ENCODE measurements around the gene FGF6. TPM values are rescaled to one million over a fixed set of nuclear protein-coding genes. Genes with fewer than 3 reads are reported as not detected.
"Not testable (repeated sequence)": the region's sequence is repeated elsewhere in the genome, so short reads cannot be mapped to it uniquely, and the experiment has no call there.

The FGF6 gene, protein sequence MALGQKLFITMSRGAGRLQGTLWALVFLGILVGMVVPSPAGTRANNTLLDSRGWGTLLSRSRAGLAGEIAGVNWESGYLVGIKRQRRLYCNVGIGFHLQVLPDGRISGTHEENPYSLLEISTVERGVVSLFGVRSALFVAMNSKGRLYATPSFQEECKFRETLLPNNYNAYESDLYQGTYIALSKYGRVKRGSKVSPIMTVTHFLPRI
- not detected for total RNA-seq
- long read RNA-seq, result 0 reads

DNA sequence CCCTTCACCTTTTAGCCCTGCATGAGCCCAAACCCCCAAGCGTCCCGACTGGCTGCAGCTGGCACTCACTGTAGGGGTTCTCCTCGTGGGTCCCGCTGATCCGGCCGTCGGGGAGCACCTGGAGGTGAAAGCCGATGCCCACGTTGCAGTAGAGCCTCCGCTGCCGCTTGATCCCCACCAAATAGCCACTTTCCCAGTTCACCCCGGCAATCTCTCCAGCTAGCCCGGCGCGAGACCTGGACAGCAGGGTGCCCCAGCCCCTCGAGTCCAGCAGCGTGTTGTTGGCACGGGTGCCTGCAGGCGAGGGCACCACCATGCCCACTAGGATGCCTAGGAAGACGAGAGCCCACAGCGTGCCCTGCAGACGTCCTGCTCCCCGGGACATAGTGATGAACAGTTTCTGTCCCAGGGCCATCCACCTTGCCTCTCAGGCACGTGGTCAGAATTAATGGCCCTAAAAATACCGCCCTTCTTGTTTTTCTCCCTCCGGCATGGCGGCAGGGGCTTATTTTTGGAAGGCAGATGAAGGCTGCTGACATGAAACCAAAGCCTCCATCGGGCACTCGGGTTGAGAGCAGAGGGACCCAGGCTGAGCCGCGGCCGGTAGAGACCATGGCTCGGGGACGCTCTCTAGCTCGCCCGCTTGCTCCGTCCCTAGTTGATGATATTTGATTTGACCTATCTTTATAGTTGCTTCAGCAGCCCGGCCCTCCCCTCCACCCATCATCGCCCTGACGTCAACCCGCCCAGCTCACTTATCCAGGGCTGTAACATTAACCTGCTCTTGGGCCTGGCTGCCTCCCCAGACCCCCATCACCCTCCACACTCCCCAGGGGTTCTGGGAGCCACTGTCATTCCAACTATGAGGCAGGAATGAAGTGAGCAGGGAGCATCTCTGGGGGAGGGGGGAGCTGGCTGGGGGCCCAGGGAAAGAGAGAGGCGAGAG is at the start of gene FGF6:
Gene FGF6, minus strand, starts transcription at position 660 of the 946 bp plus-strand sequence. Its CDS starts 245 bp downstream, at position 415.
- intact Hi-C loops (cut with DNase I), result no loop called here
- DNase-seq (ENCODE audit: missing footprints), result no peak
- ATAC-seq, result no peak

DNA sequence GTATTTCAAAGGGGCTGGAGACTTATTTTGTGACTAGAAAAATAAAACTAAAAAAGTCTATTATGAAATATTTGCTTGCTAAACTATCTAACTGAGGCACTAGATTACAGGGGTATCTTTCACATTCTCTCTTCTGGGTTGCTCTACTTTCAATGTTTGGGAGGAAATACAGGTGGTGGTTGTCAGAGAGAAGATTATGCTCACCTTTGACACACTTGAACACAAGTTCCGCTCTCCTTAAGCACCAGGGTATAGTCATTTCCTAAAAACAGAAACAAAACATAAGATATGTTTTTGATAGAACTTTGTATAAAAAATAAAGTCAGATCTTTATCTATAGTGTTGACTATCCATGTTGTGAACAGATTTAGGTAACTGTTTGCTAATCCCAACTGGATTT is 45.4 kb upstream of the FGF6 start:
- no peak for DNase-seq (ENCODE audit: missing footprints)
- intact Hi-C loops (cut with DNase I), result no loop called here
- ATAC-seq, result no peak

DNA sequence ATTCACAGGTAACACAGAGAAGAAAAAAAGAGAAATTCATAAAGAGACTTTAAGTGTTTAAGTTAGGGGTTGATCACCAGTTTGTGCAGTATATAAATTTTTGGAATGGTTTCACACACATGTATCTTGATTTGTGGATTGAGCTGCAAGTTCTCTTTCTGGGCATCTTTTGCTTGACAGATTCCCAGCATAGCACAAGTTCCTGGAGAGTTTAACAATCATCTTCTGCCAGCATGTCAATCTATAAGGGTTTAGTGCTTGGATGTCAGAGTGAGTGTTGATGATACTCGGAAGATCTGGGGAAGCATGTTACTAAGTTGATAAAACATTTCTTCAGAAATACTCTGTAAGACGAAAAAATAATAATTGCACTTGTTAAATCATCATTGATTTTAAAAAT is 43.9 kb upstream of the FGF6 start:
- ATAC-seq (no peak), DNase-seq (ENCODE audit: missing footprints) (no peak)
- intact Hi-C loops (cut with DNase I), result no loop called here

DNA sequence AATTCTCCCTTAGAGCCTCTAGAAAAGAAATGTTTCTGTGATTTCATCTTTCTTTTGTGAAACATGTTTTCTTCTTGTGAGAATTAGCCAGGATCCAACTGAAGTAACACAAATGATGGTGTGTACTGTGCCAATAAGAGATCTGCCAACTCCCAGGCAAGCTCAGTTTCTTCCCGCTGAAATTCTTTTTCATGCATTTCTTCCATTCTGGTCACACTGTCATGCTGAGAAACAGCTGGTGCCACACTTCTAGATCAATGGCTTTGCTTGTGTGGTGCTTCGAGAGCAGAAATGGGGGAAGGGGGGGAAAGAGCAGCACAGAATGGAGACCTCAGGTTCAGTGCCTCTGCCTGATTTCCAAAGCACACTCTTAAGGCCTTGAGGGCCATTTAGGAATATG is 41.4 kb upstream of the FGF6 start:
- ATAC-seq (no peak), DNase-seq (ENCODE audit: missing footprints) (no peak)
- intact Hi-C loops (cut with DNase I), result no loop called here

DNA sequence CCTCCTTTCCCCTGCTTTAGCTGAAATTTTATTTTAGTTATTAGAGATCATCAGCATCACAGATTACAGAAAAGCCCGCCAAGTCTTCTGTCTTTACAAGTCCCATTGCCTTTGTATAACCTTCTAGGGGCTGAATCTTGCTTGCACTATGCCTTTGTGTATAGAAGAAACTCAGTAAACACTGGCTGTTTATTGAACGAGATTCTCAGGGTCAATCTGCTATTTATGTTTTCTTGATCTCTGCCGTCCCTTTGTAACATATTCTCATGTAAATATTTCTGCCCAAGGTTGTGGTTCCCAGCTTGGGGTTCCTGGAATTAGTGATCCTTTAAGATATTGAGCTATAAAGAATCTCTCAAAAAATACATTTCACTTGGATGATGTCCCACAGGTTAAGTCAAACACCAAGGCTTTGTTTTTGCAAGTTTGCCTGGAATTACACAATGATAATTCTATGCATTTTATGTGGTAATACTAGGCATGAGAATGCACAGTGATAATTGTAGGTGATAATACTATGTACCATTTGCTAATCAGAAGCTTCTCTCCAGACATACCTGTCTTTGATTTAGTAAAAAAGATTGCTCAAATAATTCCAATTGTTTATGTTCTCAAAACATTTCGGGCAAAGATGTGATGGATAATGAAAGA is 40.6 kb upstream of the FGF6 start:
- DNase-seq (ENCODE audit: missing footprints) (no peak), ATAC-seq (no peak)
- intact Hi-C loops (cut with DNase I), result no loop called here

DNA sequence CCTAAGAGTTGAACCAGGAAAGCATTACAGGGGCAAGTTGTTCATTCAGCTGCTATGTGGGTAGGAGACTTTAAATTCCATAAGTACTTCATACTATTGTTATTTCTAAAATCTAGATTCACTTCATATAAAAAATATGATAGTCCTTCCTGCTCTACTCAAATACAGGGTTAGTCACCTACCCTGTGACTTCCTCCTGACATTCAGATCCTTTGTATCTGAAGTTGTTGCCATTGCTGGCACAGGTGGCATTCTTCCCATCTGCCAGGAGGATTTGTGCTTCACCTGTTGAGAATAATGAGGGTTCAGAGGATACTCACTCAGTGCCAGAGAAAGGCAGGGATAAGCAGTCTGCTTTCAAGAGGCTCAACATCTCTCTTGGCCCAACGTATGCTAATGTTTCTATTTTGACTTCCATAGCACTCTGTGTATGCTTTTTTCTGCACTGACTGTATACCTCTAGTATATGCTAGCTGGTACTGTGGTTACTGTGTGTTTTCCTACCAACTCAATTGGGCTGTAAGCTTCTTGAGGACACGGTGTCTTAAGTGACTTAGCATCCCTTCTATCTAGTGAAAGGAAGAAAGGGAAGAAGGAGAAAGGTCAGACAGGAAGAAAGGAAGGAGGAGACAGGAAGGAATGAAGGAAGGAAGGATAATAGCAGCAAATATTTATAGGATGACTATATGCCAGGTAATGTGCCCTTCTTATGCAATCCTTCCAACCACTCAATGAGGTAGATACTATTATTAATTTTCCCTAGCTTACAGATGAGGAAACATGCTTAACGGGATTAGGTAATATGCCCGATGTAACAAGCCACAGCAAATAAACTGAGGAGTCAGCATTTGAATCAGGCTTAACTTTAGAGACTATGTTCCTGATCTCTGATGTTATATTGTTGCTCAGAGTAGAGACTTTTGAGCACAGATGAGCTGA is 38.5 kb upstream of the FGF6 start:
- DNase-seq (ENCODE audit: missing footprints) (no peak), ATAC-seq (no peak)
- intact Hi-C loops (cut with DNase I), result no loop called here

DNA sequence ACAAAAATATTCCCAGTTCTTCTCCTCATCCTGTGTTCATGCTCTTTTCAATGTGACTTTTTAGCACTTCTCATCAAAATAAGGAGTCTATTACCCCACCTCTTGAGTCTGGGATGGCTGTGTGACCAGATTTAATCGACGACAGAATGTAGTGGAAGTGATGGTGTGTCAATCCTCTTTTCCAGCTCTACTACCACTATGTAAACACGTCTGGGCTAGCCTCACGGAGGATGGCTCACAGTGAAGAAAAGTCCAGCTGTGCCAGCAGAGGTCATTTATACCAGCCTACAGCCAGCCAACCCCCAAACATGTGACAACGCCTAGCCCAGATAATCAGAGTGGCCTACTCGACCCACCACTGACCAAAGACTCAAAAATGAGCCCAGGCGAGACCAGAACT is 37.3 kb upstream of the FGF6 start:
- DNase-seq (ENCODE audit: missing footprints) (no peak), ATAC-seq (no peak)
- intact Hi-C loops (cut with DNase I), result no loop called here

DNA sequence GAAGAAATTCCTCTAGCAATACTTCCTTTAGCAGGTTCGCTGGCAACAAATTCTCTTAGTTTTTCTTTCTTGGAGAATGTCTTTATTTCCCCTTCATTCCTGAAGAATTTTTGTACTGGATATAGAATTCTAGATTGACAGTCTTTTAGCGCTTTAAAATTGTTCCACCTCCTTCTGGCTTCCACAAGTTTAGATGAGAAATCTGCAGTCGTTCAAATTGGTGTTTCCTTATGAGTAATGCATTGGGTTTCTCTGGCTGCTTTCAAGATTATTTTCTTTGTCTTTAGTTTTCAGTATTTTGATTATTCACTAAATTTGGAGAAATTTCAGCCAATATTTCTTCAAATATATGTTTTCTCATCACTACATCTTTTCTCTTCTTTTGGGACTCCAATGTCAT is 33.3 kb upstream of the FGF6 start:
- ATAC-seq (no peak), DNase-seq (ENCODE audit: missing footprints) (no peak)
- intact Hi-C loops (cut with DNase I), result no loop called here

DNA sequence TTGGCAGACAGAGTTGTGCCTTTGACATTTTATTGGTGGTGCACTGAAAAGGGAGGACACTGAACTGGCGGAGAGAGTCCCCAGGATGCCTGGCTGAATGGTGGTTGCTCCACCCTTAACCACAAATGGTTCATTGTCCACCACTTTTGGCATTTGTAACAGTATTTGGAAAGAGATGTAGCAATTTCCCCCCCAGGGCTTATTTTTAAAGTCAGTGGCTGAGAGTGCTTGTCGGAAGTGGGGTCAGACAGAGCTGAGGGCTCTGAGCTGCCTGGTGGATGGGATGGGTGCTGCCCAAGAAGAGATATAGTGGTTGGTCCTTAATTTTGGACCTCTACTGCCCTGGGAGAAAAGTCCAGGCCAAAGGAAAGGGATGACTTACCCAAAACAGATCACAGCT is 31.5 kb upstream of the FGF6 start:
- DNase-seq (ENCODE audit: missing footprints), result no peak
- intact Hi-C loops (cut with DNase I), result no loop called here
- ATAC-seq, result peak; percentile 63

DNA sequence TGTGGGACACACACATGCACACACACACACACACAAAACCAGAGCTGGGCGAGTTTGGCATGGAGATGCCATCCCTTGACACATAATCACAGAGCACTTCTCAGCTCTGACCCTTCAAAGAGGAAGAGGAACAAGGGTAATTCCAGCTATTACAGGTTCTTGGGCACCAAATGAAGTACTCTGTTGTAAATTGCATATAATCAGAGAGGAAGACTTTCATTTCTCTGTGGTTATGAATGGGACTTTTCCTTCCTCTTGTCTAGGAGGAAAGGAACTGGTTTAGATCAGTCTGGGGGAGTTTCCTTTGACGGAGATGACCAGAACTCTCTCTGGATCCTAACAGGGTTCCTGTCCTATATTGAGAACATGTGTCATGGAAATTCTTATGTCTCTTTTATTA is 26.4 kb upstream of the FGF6 start:
- no peak for ATAC-seq
- intact Hi-C loops (cut with DNase I), result no loop called here
- DNase-seq (ENCODE audit: missing footprints), result no peak

DNA sequence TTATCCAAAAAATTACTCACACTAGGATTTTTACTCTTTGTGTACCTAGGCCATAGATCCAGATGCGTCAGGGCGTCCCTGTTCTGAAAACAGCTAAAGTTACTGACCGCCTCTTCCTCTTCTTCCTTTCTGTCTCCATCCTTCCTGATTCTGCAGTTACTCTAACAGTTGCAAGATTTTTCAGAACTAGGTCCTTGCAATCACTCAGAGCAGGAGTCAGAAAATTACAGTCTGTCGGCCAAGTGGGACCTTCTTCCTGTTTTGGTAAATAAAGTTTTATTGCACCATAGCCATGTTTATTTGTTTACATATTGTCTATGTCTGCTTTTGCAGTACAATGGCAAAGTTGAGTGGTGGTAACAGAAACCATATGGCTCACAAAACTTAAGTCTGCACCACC is 25.6 kb upstream of the FGF6 start:
- intact Hi-C loops (cut with DNase I), result no loop called here
- ATAC-seq, result no peak
- no peak for DNase-seq (ENCODE audit: missing footprints)

DNA sequence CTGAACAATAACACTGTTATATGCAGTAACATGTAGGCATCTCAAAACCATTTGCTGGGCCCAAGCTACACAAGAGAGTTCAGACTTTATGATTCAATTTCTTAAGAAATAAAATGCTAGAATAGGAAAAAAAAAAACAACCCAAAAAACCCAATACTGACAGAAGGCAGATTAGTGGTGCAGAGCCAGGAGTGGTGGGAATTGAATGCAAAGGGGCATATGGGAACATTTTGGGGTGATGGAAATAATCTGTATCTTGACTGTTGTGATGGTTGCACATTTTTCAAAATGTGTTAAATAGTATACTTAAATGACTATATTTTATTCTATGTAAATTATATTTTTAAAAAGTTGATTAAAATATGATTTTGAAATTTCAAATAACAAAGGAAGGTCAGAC is 23.4 kb upstream of the FGF6 start:
- no peak for DNase-seq (ENCODE audit: missing footprints)
- ATAC-seq, result no peak
- intact Hi-C loops (cut with DNase I), result no loop called here

DNA sequence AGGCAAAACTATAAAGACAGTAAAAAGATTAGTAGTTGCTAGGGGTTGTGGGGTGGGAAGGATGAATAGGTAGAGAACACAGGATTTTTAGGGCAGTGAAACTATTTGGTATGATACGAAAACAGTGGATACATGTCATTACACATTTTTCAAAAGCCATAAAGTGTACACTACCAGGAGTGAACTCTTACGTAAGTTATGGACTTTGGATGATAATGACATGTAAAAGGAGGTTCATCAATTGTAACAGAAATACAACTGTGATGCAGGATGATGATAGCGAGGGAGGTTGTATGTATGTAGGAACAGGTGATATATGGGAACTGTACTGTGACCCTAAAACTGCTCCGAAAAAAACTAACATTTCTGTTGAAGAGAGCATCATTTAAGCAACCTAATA is 15.1 kb upstream of the FGF6 start:
- ATAC-seq (no peak), DNase-seq (ENCODE audit: missing footprints) (no peak)
- intact Hi-C loops (cut with DNase I), result no loop called here

DNA sequence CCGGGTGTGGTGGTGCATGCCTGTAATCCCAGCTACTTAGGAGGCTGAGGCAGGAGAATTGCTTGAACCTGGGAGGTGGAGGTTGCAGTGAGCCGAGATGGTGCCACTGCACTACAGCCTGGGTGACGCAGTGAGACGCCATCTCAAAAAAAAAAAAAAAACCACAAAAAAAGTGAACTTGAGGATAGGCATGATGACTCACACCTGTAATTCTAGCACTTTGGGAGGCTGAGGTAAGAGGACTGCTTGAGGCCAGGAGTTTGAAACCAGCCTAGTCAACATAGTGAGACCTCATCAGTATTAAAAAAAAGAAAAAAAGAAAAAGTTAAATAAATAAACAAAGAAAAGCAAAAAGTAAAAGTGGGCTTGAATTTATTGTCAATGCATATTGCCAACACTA is 10.2 kb upstream of the FGF6 start:
- intact Hi-C loops (cut with DNase I); DNase-seq (ENCODE audit: missing footprints); ATAC-seq: not testable (repeated sequence)

DNA sequence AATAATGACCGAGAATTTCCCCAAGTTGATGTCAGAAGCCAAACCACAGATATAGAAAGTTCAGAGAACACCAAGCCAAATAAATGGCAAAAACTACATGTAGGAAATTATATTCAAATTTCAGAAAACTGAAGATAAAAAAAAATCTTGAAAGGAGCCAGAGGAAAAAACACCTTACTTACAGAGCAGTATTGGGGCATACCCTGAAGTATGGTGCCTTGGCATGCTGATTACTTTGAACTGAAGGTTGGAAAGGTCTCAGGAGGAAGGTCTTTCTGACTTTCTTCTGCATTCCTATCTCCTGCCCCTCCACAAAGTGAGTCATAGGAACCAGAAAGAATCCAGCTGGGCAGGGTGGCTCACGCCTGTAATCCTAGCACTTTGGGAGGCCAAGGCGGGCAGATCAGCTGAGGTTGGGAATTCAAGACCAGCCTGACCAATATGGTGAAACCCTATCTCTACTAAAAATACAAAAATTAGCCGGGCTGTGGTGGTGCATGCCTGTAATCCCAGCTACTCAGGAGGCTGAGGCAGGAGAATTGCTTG is 8.8 kb upstream of the FGF6 start:
- ATAC-seq, result no peak
- DNase-seq (ENCODE audit: missing footprints), result no peak
- intact Hi-C loops (cut with DNase I), result no loop called here

DNA sequence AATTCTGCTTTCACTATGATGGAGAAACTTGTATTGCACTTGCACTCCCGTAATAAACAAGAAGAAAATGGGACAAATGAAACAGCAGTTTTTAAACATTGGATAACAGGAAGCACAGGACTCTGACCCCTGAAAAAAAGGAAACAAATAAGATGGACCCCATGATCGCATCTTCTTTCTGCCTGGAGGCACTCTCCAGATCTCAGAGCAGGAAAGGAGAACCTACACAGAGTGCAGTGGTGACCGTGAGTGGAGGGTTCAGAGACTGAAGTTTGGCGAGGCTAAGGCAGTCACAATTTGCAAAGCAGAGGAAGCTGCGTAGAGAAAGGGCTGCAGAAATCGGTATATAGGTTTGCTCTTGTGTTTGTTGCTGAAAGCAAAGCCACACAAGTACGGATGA is 6.1 kb upstream of the FGF6 start:
- DNase-seq (ENCODE audit: missing footprints) (no peak), ATAC-seq (no peak)
- intact Hi-C loops (cut with DNase I), result no loop called here

DNA sequence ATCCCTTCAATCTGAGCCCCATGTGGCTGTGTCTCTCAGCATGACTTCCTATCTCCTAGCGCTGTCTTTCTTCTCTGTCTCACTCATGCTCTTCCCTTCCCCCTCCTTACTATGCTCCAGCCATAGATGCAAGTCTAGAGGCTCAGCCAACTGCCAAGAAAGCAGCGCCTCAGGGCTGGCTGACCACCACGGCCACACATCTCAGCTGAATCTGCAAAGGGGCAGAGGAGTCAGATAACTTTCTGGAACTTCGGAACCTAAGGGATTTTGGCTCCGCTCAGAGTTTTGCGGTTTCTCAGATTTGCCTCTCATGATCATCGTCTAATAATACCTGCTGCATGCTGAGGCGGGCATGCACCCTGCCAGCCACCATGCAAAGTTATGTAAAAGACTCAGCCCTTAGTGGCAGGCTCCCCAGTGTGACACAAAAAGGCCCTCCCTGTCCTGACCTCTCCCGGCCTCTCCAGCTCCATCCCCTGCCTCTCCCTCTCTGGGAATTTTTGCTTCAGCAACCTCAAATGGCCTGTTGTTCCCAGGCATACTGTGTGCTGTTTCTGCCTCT is 5.0 kb upstream of the FGF6 start:
- ATAC-seq, result peak; percentile 70
- intact Hi-C loops (cut with DNase I), result no loop called here
- no peak for DNase-seq (ENCODE audit: missing footprints)

DNA sequence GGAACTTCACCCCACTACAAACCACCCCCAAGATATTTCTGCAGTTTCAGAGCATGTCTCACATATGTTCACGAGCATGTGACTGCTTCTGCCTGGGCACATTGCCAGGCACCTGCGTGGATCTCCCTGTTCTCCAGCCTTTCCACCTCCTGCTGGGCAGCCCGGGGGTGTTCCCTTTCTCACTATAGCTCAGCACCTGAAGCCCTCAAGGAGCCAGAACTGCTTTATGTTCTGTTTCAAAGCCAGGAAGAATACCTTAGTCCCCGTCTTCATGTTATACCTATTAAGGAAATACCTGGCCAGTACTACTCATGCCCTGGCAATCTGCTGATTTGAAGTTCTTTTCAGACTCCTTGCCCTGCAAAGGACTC is 4.2 kb upstream of the FGF6 start:
- intact Hi-C loops (cut with DNase I), result no loop called here
- ATAC-seq, result no peak

More for the DNA sequence above, 4.2 kb upstream of the FGF6 start:
- DNase-seq (ENCODE audit: missing footprints), result no peak

Measured in Right ventricle myocardium inferior (tissue), 1 donor.